ENCODE measurements around the gene SORL1.

Gene SORL1

GRCh38 chr11:121488641-121489040, 36.5 kb downstream of the SORL1 start:
- H3K9me2 ChIP-seq (ENCODE audit: low read depth, low read length): no peaks in the 10 kb centered on the region
- H3F3A ChIP-seq (ENCODE audit: insufficient read depth, low read length): no peaks in the 10 kb centered on the region
- no peak overlapping the region for H3K4me3 ChIP-seq (ENCODE audit: low read depth, low read length, poor library complexity, severe bottlenecking)
- no peaks in the 10 kb centered on the region for H3K9me3 ChIP-seq (ENCODE audit: low read length)
- H4K20me1 ChIP-seq (ENCODE audit: insufficient read depth, low read length): no peaks in the 10 kb centered on the region
- peaks cover 7% of the 10 kb centered on the region for H3K4me1 ChIP-seq (ENCODE audit: insufficient read depth, low read length, severe bottlenecking)
- H3K4me2 ChIP-seq (ENCODE audit: low read length): no peak overlapping the region
- H3K9ac ChIP-seq (ENCODE audit: low read length): no peak overlapping the region
- H3K27me3 ChIP-seq (ENCODE audit: insufficient read depth, low read length): no peaks in the 10 kb centered on the region
- peaks cover 93% of the 10 kb centered on the region for H3K36me3 ChIP-seq (ENCODE audit: insufficient read depth, low read length)
- no peak overlapping the region for H3K27ac ChIP-seq (ENCODE audit: low read depth, low read length, poor library complexity, severe bottlenecking)
- no peak overlapping the region for H2AFZ ChIP-seq (ENCODE audit: low read length)
- H3K79me2 ChIP-seq (ENCODE audit: insufficient read depth, low read length): no peaks in the 10 kb centered on the region
- TF ChIP-seq EZH2 (IDR thresholded peaks at IDR 0.05; ENCODE audit: borderline replicate concordance, low read length): no peak
- TF ChIP-seq, protein P1, sequence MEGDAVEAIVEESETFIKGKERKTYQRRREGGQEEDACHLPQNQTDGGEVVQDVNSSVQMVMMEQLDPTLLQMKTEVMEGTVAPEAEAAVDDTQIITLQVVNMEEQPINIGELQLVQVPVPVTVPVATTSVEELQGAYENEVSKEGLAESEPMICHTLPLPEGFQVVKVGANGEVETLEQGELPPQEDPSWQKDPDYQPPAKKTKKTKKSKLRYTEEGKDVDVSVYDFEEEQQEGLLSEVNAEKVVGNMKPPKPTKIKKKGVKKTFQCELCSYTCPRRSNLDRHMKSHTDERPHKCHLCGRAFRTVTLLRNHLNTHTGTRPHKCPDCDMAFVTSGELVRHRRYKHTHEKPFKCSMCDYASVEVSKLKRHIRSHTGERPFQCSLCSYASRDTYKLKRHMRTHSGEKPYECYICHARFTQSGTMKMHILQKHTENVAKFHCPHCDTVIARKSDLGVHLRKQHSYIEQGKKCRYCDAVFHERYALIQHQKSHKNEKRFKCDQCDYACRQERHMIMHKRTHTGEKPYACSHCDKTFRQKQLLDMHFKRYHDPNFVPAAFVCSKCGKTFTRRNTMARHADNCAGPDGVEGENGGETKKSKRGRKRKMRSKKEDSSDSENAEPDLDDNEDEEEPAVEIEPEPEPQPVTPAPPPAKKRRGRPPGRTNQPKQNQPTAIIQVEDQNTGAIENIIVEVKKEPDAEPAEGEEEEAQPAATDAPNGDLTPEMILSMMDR (IDR thresholded peaks at IDR 0.05; ENCODE audit: low read length): no peak

- Histone ChIP-seq H3K9me2 (ENCODE audit: low read depth, low read length) (no peaks in the 10 kb centered on the region), H3K4me3 (ENCODE audit: low read depth, low read length, poor library complexity, severe bottlenecking) (no peak overlapping the region), H3K36me3 (ENCODE audit: insufficient read depth, low read length) (peaks cover 90% of the 10 kb centered on the region), H3K27me3 (ENCODE audit: insufficient read depth, low read length) (no peaks in the 10 kb centered on the region), H2AFZ (ENCODE audit: low read length) (no peak overlapping the region), H3K4me2 (ENCODE audit: low read length) (no peak overlapping the region), H3K9ac (ENCODE audit: low read length) (no peak overlapping the region), H3K79me2 (ENCODE audit: insufficient read depth, low read length) (no peaks in the 10 kb centered on the region), H3F3A (ENCODE audit: insufficient read depth, low read length) (no peaks in the 10 kb centered on the region), H3K27ac (ENCODE audit: low read depth, low read length, poor library complexity, severe bottlenecking) (no peak overlapping the region), H3K9me3 (ENCODE audit: low read length) (no peaks in the 10 kb centered on the region), H3K4me1 (ENCODE audit: insufficient read depth, low read length, severe bottlenecking) (peaks cover 19% of the 10 kb centered on the region), H4K20me1 (ENCODE audit: insufficient read depth, low read length) (no peaks in the 10 kb centered on the region)
- TF ChIP-seq, protein P1 (IDR thresholded peaks at IDR 0.05; ENCODE audit: low read length): no peak
- TF ChIP-seq EZH2 (IDR thresholded peaks at IDR 0.05; ENCODE audit: borderline replicate concordance, low read length): no peak
These were observed 37.7 kb downstream of the SORL1 start for GRCh38 chr11:121489823-121490222.

- no peak overlapping the region for H3K27ac ChIP-seq (ENCODE audit: low read depth, low read length, poor library complexity, severe bottlenecking)
These were observed 42.4 kb downstream of the SORL1 start for GRCh38 chr11:121494355-121495099.

More at GRCh38 chr11:121494355-121495099, 42.4 kb downstream of the SORL1 start:
- Histone ChIP-seq H3K9ac (ENCODE audit: low read length) (no peak overlapping the region), H3K4me1 (ENCODE audit: insufficient read depth, low read length, severe bottlenecking) (peaks cover 22% of the 10 kb centered on the region), H3K4me2 (ENCODE audit: low read length) (0 out of 2 replicates have a peak overlapping the region, but pooled peaks have one; percentile 8), H3K36me3 (ENCODE audit: insufficient read depth, low read length) (peaks cover 93% of the 10 kb centered on the region), H3K79me2 (ENCODE audit: insufficient read depth, low read length) (no peaks in the 10 kb centered on the region), H3K27me3 (ENCODE audit: insufficient read depth, low read length) (no peaks in the 10 kb centered on the region), H3F3A (ENCODE audit: insufficient read depth, low read length) (no peaks in the 10 kb centered on the region), H2AFZ (ENCODE audit: low read length) (no peak overlapping the region), H3K4me3 (ENCODE audit: low read depth, low read length, poor library complexity, severe bottlenecking) (no peak overlapping the region), H4K20me1 (ENCODE audit: insufficient read depth, low read length) (no peaks in the 10 kb centered on the region), H3K9me3 (ENCODE audit: low read length) (no peaks in the 10 kb centered on the region), H3K9me2 (ENCODE audit: low read depth, low read length) (no peaks in the 10 kb centered on the region)
- TF ChIP-seq EZH2 (IDR thresholded peaks at IDR 0.05; ENCODE audit: borderline replicate concordance, low read length): no peak
- TF ChIP-seq, protein P1 (IDR thresholded peaks at IDR 0.05; ENCODE audit: low read length): no peak
